Raji (cell line): ENCODE data around the gene TNIP1.

Source experiments
- POLR2A ChIP-seq: IDR thresholded peaks from 2 replicates; pipeline ENCODE4 v1.6.1; 2011; ENCODE audit warnings: low read depth, low read length, control low read depth; ENCODE audit not compliant: insufficient read depth

TNIP1 gene

DNA sequence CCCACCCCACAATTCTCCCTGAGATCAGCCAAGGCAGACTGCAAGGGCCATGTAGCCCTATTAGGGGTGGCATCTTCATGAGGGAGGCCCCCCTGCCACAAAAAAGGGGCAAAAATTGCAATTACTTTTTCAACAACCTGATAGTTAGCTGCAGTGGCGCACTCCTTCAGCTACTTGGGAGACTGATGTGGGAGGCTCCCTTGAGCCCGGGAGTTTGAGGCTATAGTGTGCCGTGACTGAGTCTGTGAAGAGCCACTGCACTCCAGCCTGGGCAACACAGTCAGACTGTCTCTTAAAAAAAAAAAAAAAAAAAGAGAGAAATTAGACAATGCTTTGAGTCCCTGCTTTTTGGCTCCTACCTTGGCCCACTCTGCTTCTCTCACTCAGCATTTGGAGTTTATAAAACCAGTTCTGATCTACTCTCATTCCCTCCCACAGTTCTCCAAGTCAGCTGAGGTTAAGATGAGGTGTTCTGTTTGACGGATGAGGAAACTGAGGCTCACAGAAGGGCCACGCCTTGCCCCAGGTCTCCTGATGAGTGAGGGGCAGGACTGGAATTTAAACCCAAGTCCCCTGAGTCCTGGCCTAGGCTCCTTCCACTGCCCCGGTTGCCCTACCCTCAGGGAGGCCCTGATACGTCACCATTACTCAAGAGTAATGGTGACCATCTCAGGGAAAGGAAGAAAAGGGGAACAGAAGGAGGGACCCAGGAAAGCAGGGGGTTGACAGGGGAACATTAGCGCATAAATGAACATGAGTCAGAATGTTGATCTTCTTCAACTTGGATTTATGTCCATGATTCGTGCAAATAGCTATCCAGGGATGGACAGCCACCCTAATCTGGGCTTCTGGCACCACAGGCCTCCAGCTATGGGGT is 51.4 kb downstream of the TNIP1 start:
- TF ChIP-seq POLR2A = no peak

DNA sequence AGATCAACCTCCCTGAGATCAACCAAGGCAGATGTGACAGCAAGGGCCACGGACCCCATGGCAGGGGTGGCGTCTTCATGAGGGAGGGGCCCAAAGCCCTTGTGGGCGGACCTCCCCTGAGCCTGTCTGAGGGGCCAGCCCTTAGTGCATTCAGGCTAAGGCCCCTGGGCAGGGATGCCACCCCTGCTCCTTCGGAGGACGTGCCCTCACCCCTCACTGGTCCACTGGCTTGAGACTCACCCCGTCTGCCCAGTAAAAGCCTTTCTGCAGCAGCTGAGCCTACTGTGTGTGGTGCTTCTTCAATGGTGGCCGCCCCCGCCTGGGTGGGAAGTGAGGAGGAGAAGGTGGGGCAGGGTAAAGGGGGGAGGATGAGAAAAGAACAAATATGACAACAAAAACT is 52.1 kb downstream of the TNIP1 start:
- no peak for TF ChIP-seq POLR2A

GRCh38 chr5:151027961-151028479 is 52.8 kb downstream of the TNIP1 start:
- TF ChIP-seq POLR2A = no peak

DNA sequence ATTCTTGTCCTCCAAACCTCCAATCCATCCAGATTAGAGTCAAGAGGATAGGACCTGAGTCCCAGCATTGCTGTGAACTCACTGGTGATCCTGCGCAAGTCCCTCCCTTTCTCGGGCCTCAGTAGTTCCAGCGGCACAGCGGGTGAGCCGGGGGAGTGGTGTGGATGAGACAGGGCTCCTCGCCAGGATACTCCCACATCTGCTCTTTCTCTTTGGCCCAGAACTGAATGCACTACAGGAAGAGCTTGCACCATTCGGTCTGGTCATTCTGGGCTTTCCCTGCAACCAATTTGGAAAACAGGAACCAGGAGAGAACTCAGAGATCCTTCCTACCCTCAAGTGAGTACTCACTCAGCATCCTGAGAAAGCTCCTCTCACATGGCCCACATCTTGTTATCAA is 54.2 kb downstream of the TNIP1 start:
- TF ChIP-seq POLR2A = no peak

DNA sequence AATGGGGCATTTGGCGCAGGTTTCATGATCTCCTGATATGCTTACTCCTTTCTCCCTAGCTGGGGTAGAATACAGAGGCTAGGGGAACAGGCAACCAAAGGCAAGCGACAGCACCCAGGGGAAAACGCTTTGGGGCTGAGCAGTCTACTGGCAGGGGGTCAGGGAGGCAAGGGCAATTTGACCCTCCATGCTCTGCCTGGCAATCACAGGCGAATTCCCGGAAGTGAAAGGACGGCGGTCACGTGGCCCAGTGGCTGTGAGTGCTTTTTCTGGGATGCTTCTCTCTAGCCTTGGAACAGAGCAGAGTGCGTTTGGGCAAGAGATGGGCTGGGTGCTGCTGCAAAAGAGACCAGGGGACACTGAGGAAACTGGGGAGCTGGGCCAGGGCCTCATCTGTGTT is 54.7 kb downstream of the TNIP1 start:
- no peak for TF ChIP-seq POLR2A

DNA sequence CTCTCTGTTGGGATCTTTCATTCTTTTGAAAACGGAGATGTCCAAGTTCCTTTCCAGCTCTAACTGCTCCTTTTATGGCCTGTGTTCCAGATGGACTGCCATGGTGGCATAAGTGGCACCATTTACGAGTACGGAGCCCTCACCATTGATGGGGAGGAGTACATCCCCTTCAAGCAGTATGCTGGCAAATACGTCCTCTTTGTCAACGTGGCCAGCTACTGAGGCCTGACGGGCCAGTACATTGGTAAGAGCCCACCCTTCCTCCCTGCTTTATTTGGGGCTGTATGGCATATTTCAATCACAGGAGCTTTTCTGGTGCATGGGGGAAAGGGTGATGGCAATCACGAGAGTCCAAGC is 55.6 kb downstream of the TNIP1 start:
- TF ChIP-seq POLR2A = no peak

- no peak for TF ChIP-seq POLR2A
Observed at GRCh38 chr5:151024440-151025249, 56.2 kb downstream of the TNIP1 start.

DNA sequence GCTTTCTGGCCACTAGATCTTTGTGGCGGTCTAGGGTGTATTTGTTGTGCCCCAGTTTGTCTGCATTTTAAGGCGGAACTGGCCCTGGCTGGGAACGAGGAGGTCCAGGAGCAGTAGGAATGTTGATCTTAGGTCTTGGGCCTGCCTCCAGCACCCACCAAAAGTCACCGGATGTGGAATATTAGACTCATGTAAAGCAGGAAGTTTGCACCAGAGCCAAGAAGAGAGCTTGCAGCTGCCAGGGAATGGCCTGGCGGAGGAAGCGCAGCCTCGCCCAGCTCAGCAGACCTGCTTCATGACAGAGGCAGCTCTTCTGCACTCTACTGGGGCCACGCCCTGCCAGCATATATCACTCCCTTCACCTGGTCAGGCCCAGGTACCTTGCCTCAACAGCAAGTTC is 57.2 kb downstream of the TNIP1 start:
- TF ChIP-seq POLR2A = no peak

- no peak for TF ChIP-seq POLR2A
Observed at GRCh38 chr5:151023047-151023615, 57.7 kb downstream of the TNIP1 start.

GRCh38 chr5:151022511-151023018 is 58.3 kb downstream of the TNIP1 start:
- TF ChIP-seq POLR2A = no peak

GRCh38 chr5:151021746-151022145 is 59.1 kb downstream of the TNIP1 start:
- no peak for TF ChIP-seq POLR2A

- TF ChIP-seq POLR2A = no peak
Observed at GRCh38 chr5:151020304-151021110, 60.3 kb downstream of the TNIP1 start, which contains the start of gene GPX3. GPX3 (plus strand) TSS chr5:151020591; CDS start chr5:151020655, 64 bp downstream.

GRCh38 chr5:151019331-151019730 is 61.5 kb downstream of the TNIP1 start:
- no peak for TF ChIP-seq POLR2A

DNA sequence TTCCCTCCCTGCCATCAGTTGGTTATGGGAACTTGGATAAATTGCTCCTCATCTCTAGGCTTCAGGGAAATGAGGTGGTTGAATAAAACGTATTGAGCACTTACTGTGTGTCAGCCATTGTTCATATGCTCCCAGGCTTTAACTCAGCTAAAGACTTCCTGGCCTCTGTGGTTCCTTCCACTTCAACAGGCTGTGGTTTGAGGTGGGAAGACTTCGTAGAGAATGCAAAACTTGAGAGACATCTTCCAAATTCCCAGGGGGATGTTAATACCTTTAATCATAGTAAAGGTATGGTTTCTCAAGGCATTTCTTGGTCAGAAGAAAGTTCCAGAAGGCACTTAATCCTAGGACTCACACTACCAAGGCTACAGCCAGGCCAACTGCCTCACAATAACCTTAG is 62.0 kb downstream of the TNIP1 start:
- TF ChIP-seq POLR2A = no peak

- no peak for TF ChIP-seq POLR2A
Observed at GRCh38 chr5:151017897-151018296, 62.9 kb downstream of the TNIP1 start.

GRCh38 chr5:151016700-151017099 is 64.1 kb downstream of the TNIP1 start:
- no peak for TF ChIP-seq POLR2A
